Measurements from ENCODE around the gene GBX2.

- no peak for TF ChIP-seq CTCF (IDR thresholded peaks at IDR 0.05 in 2 of 3, conservative IDR thresholded peaks at IDR 0.05 in 1 of 3; ENCODE audit: borderline replicate concordance in 1 of 3, insufficient read depth in 1 of 3, low read depth in 2 of 3, low read length in 2 of 3)
- no peak for TF ChIP-seq POLR2A (IDR thresholded peaks at IDR 0.05; ENCODE audit: borderline replicate concordance, extremely low read depth, insufficient read depth, insufficient read length)
- TF ChIP-seq RAD21 (IDR thresholded peaks at IDR 0.05; ENCODE audit: low read depth) = no peak
- TF ChIP-seq JUND (IDR thresholded peaks at IDR 0.05) = no peak
Measured at GRCh38 chr2:236173729-236174607, 5.8 kb upstream of the GBX2 start.
